Fibroblast of skin of scalp (primary cell): ENCODE measurements around the gene RRP7A.
"Not testable (repeated sequence)": the region's sequence is repeated elsewhere in the genome, so short reads cannot be mapped to it uniquely, and the experiment has no call there.

Experiments used
- DNase-seq: peaks from one replicate; pipeline ENCODE4 v3.0.0-alpha.2; 2013

The RRP7A gene

GRCh38 chr22:42493393-42493792, 26.2 kb downstream of the RRP7A start:
- DNase-seq = no peak

- DNase-seq = no peak
Observed at GRCh38 chr22:42492323-42492690, 27.3 kb downstream of the RRP7A start.

GRCh38 chr22:42490243-42490832, 29.3 kb downstream of the RRP7A start:
- no peak for DNase-seq

- DNase-seq = no peak
Observed at GRCh38 chr22:42489000-42489399, 30.6 kb downstream of the RRP7A start.

- no peak for DNase-seq
Observed at GRCh38 chr22:42484506-42484905, 35.1 kb downstream of the RRP7A start.

- not testable (repeated sequence) for DNase-seq
Observed at GRCh38 chr22:42483610-42484223, 35.9 kb downstream of the RRP7A start.

- DNase-seq = no peak
Observed at GRCh38 chr22:42475122-42475521, 44.5 kb downstream of the RRP7A start.

- DNase-seq = peak; percentile 78
Observed at GRCh38 chr22:42473484-42474193, 46.0 kb downstream of the RRP7A start.

- DNase-seq = no peak
Observed at GRCh38 chr22:42472671-42473070, 46.9 kb downstream of the RRP7A start.

GRCh38 chr22:42471441-42471840, 48.2 kb downstream of the RRP7A start:
- DNase-seq = no peak

GRCh38 chr22:42470366-42471082, 49.1 kb downstream of the RRP7A start:
- no peak for DNase-seq

GRCh38 chr22:42468841-42469240, 50.8 kb downstream of the RRP7A start:
- peak; percentile 14 for DNase-seq

GRCh38 chr22:42462016-42462415, 57.6 kb downstream of the RRP7A start:
- DNase-seq = no peak

GRCh38 chr22:42461511-42461910, 58.1 kb downstream of the RRP7A start:
- DNase-seq = no peak
